Measurements from ENCODE around the gene KCNJ14. TPM values are rescaled to one million over a fixed set of nuclear protein-coding genes. Genes with fewer than 3 reads are reported as not detected.
A peak's percentile ranks its signal among the peaks of the same experiment; 100 is the strongest.
"Not testable (repeated sequence)": the region's sequence is repeated elsewhere in the genome, so short reads cannot be mapped to it uniquely, and the experiment has no call there.

The KCNJ14 gene
- total RNA-seq, 2 donors from 2014 or later, result 2.1 to 4.6 TPM

DNA sequence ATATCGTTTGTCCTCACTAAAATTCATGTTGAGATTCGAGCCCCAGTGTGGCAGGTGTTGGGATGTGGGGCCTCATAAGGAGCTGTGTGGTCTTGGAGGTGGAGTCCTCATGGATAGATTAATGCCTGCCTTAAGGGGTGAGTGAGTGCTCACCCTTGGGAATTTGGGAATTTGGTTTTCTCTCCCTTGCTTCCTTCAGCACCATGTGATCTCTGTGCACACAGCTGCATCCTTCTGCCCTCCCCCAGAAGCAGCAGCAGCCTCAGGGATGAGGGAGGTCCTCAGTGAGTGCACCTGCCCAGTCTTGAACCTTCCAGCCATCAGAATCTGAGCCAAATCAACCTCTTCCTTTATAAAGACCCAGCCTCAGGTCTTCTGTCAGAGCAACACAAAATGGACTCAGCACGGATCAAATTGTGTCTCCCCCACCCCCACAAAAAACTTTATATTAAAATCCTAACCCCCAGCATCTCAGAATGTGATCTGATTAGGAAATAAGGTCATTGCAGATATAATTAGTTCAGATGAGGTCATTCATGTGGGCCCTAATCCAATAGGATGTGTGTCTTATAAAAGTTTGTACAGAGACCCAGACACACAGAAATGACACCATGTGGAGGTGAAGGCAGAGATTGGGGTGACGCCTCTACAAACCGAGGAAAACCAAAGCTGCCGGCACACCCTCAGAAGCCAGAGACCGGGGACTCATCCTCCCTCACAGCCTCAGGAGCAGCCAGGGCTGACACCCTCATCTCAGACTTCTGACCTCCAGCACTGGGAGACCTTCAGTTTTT lies 26.7 kb downstream of the KCNJ14 start:
- peak overlapping the region in 1 of 2 donors; percentile 70 for H3K27ac Mint-ChIP-seq
- ATAC-seq (no peak), DNase-seq (ENCODE audit: low spot score) (no peak)
- peaks cover 10 to 21% of the 10 kb centered on the region in 2 donors for H3K4me1 Mint-ChIP-seq (ENCODE audit: low read depth in 2 of 2)
- H3K4me3 Mint-ChIP-seq, result no peak overlapping the region
- no peaks in the 10 kb centered on the region for H3K9me3 Mint-ChIP-seq
- no peaks in the 10 kb centered on the region for H3K36me3 Mint-ChIP-seq
- H3K27me3 Mint-ChIP-seq, result no peaks in the 10 kb centered on the region

DNA sequence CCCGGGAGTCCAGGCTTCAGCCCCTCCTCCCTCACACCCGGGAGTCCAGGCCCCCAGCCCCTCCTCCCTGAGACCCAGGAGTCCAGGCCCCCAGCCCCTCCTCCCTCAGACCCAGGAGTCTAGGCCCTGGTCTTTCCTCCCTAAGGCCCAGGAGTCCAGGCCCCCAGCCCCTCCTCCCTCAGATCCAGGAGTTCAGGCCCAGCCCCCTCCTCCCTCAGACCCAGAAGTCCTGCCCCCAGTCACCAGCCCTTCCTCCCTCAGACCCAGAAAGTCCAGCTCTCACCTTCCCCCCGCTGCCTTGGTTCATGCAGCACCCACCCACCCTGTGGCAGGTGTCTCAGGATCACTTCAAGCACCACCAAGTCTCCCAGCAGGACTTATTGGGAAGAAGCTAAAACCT lies 27.9 kb downstream of the KCNJ14 start:
- no peak overlapping the region for H3K4me3 Mint-ChIP-seq
- H3K27ac Mint-ChIP-seq, result no peak overlapping the region
- no peak for DNase-seq (ENCODE audit: low spot score)
- H3K27me3 Mint-ChIP-seq, result no peaks in the 10 kb centered on the region
- no peaks in the 10 kb centered on the region for H3K36me3 Mint-ChIP-seq
- ATAC-seq, result no peak
- H3K9me3 Mint-ChIP-seq, result no peaks in the 10 kb centered on the region
- peaks cover 10 to 21% of the 10 kb centered on the region in 2 donors for H3K4me1 Mint-ChIP-seq (ENCODE audit: low read depth in 2 of 2)

DNA sequence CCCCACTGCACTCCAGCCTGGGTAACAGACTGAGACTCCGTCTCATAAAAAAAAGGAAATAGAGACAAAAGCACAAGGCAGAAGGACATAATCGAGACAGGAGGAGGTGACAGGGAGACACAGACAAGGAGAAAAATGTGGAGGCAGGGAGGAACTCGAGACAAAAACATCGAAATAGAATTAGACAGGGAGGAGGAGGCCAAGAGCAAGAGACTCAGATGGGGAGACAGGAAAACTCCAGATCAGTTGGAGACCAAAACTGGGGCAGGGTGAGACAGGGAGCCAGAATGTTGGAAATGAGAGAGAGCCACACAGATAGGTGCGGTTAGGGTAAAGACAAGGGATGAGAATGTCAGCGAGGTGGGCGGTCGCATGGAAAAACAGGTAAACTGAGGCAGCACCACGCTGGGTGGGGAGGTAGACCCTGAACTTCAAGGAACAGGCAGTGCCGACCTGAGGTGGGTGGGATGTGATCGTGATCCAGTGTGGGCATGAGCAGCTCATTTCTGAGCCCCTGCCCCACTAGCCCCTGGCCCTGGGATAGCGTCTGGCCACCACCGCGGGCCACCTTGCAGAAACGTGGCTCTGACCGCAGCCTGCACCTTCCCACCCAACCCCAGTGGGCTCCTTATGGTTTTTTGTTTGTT lies 29.0 kb downstream of the KCNJ14 start:
- Mint-ChIP-seq H3K4me1 (ENCODE audit: low read depth in 2 of 2) (peaks cover 10 to 19% of the 10 kb centered on the region in 2 donors), H3K27ac (peak overlapping the region in 1 of 2 donors; percentile 6), H3K4me3 (no peak overlapping the region), H3K9me3 (no peaks in the 10 kb centered on the region), H3K36me3 (no peaks in the 10 kb centered on the region), H3K27me3 (no peaks in the 10 kb centered on the region)
- DNase-seq (ENCODE audit: low spot score) (no peak), ATAC-seq (no peak)

DNA sequence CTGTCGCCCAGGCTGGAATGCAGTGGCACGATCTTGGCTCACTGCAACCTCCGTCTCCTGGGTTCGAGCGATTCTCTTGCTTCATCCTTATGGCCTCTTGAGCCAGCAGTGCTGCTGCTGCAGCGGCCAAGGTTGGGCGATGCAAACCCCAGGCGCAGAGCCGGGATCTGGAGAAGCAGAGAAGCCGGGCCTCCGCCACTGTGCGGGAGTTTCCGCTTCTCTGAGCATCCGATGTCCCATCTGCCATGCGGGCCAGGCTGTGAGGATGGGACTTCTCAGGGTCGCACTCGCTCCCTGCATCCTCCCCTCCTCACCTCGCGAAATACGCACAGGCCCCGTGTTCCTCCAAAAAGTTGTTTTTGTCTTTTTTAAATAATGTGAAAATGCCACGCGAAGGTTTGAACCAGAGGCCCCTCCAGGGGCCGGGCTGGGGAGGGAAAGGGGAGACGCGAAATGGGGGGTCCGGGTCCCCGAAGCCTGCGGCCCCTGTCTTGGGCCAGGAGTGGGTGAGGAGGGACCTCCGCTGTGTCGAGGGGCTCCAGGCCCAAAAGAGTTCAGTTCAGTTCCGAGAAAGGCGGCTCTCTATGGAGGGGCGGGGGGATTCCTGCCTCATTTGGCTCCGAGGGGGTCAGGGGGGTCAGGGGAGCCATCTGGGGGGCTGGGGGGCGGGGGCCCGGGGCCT lies 29.7 kb downstream of the KCNJ14 start:
- Mint-ChIP-seq H3K4me3 (no peak overlapping the region), H3K4me1 (ENCODE audit: low read depth in 2 of 2) (peaks cover 10 to 17% of the 10 kb centered on the region in 2 donors), H3K27ac (no peak overlapping the region), H3K9me3 (no peaks in the 10 kb centered on the region), H3K36me3 (no peaks in the 10 kb centered on the region), H3K27me3 (no peaks in the 10 kb centered on the region)
- DNase-seq (ENCODE audit: low spot score) (no peak), ATAC-seq (no peak)

DNA sequence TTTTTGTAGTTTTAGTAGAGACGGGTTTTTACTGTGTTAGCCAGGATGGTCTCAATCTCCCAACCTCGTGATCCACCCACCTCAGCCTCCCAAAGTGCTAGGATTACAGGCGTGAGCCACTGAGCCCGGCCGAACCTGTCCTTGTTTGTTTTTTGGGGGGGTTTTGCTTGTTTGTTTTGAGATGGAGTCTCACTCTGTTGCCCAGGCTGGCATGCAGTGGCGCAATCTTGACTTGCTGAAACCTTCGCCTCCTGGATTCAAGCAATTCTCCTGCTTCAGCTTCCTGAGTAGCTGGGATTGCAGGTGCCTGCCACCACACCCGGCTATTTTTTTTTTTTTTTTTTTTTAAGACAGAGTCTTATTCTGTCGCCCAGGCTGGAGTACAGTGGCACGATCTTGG lies 31.3 kb downstream of the KCNJ14 start:
- H3K27me3 Mint-ChIP-seq; H3K36me3 Mint-ChIP-seq; ATAC-seq; H3K27ac Mint-ChIP-seq; DNase-seq (ENCODE audit: low spot score); H3K9me3 Mint-ChIP-seq; H3K4me3 Mint-ChIP-seq: not testable (repeated sequence)
- H3K4me1 Mint-ChIP-seq (ENCODE audit: low read depth in 2 of 2), result peaks cover 8 to 13% of the 10 kb centered on the region in 2 donors

DNA sequence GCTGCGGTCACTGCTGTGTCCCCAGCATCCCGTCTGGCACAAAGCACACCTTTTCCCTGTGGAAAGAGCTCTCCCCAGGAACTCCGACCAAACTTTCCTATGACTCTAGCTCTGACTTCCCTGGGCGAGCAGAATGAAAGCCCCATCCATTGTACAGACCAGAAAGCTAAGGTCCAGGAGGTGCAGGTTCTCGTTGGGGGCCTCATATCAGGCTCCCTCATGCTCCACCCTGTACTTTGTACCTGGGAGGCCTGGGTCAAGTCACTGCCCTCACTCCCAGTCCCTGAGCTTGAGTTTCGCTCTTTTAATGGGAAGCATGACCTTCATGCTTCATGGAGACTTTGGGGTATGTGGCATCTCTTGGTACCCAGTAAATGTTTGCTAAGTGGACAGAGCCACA lies 32.2 kb downstream of the KCNJ14 start:
- peaks cover 5% of the 10 kb centered on the region in 2 donors for H3K27me3 Mint-ChIP-seq
- no peaks in the 10 kb centered on the region for H3K9me3 Mint-ChIP-seq
- no peak overlapping the region for H3K27ac Mint-ChIP-seq
- peaks cover 17 to 19% of the 10 kb centered on the region in 2 donors for H3K4me1 Mint-ChIP-seq (ENCODE audit: low read depth in 2 of 2)
- no peak for ATAC-seq
- DNase-seq (ENCODE audit: low spot score), result no peak
- no peaks in the 10 kb centered on the region for H3K36me3 Mint-ChIP-seq
- no peak overlapping the region for H3K4me3 Mint-ChIP-seq

DNA sequence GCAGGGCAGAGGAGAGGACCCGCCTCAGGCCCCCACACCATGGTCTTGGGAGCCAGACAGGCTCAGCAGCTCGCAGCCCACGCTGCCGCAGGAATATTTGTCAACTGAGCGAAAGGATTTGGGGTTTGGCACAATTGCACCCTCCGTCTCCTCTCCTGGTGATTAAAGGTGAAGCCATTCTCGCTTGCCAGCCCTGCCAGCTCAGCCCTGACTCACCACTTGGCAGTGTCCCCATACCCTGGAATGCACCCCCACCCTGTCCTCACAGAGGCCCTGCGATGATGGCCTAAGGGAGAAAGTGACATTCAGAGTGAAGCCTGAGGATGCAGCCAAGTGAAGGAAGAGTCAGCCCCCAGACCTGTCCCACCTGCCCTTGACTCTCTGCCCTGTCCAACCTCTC lies 32.6 kb downstream of the KCNJ14 start:
- DNase-seq (ENCODE audit: low spot score) (no peak), ATAC-seq (no peak)
- no peaks in the 10 kb centered on the region for H3K9me3 Mint-ChIP-seq
- peaks cover 21 to 23% of the 10 kb centered on the region in 2 donors for H3K4me1 Mint-ChIP-seq (ENCODE audit: low read depth in 2 of 2)
- peaks cover 5% of the 10 kb centered on the region in 2 donors for H3K27me3 Mint-ChIP-seq
- H3K27ac Mint-ChIP-seq, result no peak overlapping the region
- H3K4me3 Mint-ChIP-seq, result no peak overlapping the region
- no peaks in the 10 kb centered on the region for H3K36me3 Mint-ChIP-seq

DNA sequence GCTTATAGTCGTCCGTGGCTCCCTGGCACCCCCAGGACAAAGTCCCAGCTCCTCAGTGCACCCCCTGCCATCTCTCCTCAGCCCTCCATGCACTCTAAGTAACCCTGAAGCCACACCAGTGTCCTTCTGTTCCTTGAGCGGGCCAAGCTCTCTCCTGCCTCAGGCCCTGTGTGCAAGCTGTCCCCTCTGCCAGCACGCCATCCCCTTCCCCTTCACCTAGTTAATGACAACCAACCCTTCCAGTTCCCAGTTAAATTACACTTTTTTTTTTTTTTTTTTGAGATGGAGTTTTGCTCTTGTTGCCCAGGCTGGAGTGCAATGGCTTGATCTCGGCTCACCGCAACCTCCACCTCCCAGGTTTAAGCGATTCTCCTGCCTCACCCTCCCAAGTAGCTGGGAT lies 33.1 kb downstream of the KCNJ14 start:
- H3K4me3 Mint-ChIP-seq; ATAC-seq; H3K27me3 Mint-ChIP-seq; H3K36me3 Mint-ChIP-seq; DNase-seq (ENCODE audit: low spot score); H3K9me3 Mint-ChIP-seq; H3K27ac Mint-ChIP-seq: not testable (repeated sequence)
- H3K4me1 Mint-ChIP-seq (ENCODE audit: low read depth in 2 of 2), result peaks cover 22 to 23% of the 10 kb centered on the region in 2 donors

DNA sequence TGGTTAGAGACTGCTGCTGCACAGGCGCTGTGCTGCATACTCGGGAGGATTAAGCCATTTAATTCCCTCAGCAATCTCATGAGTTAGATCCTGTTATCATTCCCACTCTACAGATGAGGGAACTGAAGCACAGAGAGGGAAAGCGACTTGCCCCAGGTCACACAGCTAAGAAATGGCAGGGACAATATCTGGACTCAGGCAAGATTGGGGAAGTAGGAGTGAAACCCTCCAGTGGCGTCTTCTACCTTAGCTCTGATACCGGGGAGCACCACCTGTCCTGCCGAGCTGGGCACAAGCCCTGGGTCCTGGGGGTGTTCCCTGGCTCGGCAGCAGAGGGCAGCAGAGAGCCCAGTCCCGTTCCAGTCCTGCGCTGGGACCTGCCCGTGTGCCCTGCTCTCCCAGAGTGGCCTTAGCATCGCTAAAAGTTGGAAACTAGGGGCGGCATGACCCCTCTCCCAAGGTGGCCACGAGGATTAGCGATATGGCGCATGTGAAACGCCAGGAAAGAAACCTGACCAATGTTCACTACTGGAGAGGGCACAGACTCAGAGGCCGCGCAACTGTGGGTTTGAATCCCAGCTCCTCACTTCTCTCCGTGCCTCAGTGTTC lies 34.3 kb downstream of the KCNJ14 start:
- ATAC-seq (peak in 1 of 2 donors; percentile 34), DNase-seq (ENCODE audit: low spot score) (no peak)
- H3K27me3 Mint-ChIP-seq, result peaks cover 5 to 6% of the 10 kb centered on the region in 2 donors
- no peaks in the 10 kb centered on the region for H3K9me3 Mint-ChIP-seq
- no peak overlapping the region for H3K4me3 Mint-ChIP-seq
- peaks cover 22 to 26% of the 10 kb centered on the region in 2 donors for H3K4me1 Mint-ChIP-seq (ENCODE audit: low read depth in 2 of 2)
- H3K36me3 Mint-ChIP-seq, result no peaks in the 10 kb centered on the region
- H3K27ac Mint-ChIP-seq, result no peak overlapping the region

DNA sequence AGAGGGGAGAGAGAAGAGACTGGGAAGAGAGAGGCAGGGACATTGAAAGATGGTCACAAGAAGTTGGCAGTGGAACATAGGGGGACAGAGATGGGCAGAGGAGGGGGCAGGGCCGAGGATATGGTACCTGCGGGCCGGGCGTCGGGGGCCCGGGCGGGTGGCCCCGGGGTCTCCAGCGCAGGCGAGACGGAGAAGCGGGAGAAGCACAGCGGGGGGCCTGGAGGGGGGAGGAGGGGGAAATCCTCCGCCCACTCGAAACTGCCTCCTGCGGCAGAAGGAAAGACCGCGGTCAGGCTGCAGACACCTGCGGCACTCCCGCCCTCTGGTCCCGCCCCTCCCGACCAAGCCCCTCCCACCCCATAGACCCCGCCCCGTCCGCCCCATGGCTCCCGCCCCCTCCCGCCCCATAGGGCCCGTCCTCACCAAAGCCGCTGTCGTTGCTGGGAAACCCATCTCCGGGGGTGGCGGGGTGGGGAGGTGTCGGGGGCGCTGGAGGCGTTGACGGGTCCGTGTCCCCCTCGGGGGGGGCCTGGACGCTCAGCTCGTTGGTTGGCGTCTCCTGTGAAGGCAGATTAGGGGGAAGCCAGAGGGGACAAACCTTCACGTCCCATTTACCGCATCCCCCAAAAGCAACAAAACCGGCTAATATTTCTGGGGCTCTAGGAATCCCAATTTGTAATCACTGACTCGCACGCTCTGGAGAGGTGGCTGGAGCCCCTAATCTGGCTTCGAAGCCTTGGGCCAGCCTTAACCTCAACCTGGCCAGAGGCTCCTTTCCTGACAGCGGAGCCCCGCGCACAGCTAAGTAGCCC lies 35.8 kb downstream of the KCNJ14 start:
- DNase-seq (ENCODE audit: low spot score), result no peak
- H3K4me1 Mint-ChIP-seq (ENCODE audit: low read depth in 2 of 2), result peaks cover 27 to 30% of the 10 kb centered on the region in 2 donors
- no peaks in the 10 kb centered on the region for H3K36me3 Mint-ChIP-seq
- H3K27me3 Mint-ChIP-seq, result peaks cover 5 to 14% of the 10 kb centered on the region in 2 donors
- no peaks in the 10 kb centered on the region for H3K9me3 Mint-ChIP-seq
- peak overlapping the region; percentile 62 for H3K4me3 Mint-ChIP-seq
- ATAC-seq, result no peak
- peak overlapping the region in 1 of 2 donors; percentile 50 for H3K27ac Mint-ChIP-seq

DNA sequence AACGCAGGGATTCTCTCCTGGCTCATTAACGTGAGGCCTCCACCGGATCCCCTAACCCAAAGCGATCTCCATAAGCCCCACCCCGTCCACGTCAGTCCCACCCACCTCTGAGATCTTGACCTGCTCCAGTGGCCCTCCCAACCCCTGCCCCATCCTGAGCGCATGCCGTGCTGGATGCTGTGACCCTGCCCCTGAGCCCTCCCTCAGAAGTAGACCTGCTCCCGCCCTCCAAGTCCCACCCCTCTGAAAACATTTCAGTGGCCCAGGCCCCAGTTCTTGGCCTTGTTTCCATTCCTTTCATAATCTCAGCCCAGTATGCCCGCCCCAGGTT lies 36.4 kb downstream of the KCNJ14 start:
- peaks cover 27 to 30% of the 10 kb centered on the region in 2 donors for H3K4me1 Mint-ChIP-seq (ENCODE audit: low read depth in 2 of 2)
- H3K27ac Mint-ChIP-seq, result no peak overlapping the region
- no peaks in the 10 kb centered on the region for H3K36me3 Mint-ChIP-seq
- H3K9me3 Mint-ChIP-seq, result no peaks in the 10 kb centered on the region
- no peak for ATAC-seq
- no peak for DNase-seq (ENCODE audit: low spot score)
- H3K4me3 Mint-ChIP-seq, result peak overlapping the region; percentile 67
- peaks cover 5 to 14% of the 10 kb centered on the region in 2 donors for H3K27me3 Mint-ChIP-seq

DNA sequence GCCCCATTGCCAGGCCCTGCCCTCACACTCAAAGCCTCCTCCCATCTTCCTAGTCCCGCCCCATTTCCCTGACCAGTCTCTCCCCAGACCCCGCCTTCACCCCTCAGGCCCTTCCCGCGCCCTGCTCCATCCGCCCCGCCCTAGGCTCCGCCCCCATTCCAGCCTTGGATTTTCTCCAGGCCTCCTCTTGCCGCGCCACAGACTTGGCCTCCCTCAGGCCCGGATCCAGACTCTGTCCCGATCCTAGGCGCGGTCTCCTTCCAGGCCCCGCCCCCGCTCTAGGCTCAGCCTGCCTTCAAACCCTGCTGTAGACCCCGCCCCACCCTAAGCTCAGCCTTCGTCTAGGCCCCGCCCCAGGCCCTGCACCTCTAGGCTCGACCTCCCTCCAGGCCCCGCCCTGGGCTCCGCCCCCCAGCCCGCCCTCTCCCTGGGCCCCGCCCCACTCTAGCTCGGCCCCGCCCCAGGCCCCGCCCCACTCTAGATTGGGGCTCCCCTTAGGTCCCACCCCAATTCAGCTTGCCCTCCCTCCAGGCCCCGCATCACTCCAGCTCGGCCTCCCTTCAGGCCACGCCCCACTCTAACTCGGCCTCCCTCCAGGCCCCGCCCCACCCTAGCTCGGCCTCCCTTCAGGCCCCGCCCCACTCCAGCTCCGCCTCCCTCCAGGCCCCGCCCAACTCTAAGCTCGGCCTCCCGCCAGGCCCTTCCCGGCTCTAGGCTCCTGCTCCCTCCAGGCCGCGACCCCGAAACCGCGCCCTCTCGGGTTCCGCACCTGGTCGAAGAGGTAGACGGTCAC lies 37.7 kb downstream of the KCNJ14 start:
- no peaks in the 10 kb centered on the region for H3K9me3 Mint-ChIP-seq
- peaks cover 5 to 17% of the 10 kb centered on the region in 2 donors for H3K27me3 Mint-ChIP-seq
- ATAC-seq (peak; percentile 89 to 92), DNase-seq (ENCODE audit: low spot score) (peak; percentile 85)
- peaks cover 27 to 36% of the 10 kb centered on the region in 2 donors for H3K4me1 Mint-ChIP-seq (ENCODE audit: low read depth in 2 of 2)
- H3K4me3 Mint-ChIP-seq, result peak overlapping the region; percentile 67
- H3K36me3 Mint-ChIP-seq, result no peaks in the 10 kb centered on the region
- H3K27ac Mint-ChIP-seq, result peak overlapping the region; percentile 6 to 36
